ENCODE data around the gene PCDH15. TPM values are rescaled to one million over a fixed set of nuclear protein-coding genes. Genes with fewer than 3 reads are reported as not detected.

PCDH15 gene
- total RNA-seq, 1 donor from 2014 or later: 2.1 TPM

GRCh38 chr10:54368984-54369383, 432.0 kb downstream of the PCDH15 start:
- Histone ChIP-seq H3K4me3 (no peak overlapping the region), H3K27ac (no peak overlapping the region), H3K27me3 (ENCODE audit: low read depth) (no peaks in the 10 kb centered on the region), H3K36me3 (no peaks in the 10 kb centered on the region), H3K9me3 (no peaks in the 10 kb centered on the region), H3K4me1 (no peaks in the 10 kb centered on the region)
- TF ChIP-seq CTCF (IDR thresholded peaks at IDR 0.05): no peak
- intact Hi-C loops (cut with DNase I): no loop called here
- DNase-seq (no peak), ATAC-seq (no peak)

- intact Hi-C loops (cut with DNase I): no loop called here
- Histone ChIP-seq H3K36me3 (no peaks in the 10 kb centered on the region), H3K4me1 (no peaks in the 10 kb centered on the region), H3K9me3 (no peaks in the 10 kb centered on the region), H3K4me3 (no peak overlapping the region), H3K27me3 (ENCODE audit: low read depth) (no peaks in the 10 kb centered on the region), H3K27ac (no peak overlapping the region)
- no peak for ATAC-seq
- no peak for DNase-seq
- no peak for TF ChIP-seq CTCF (IDR thresholded peaks at IDR 0.05)
Measured at GRCh38 chr10:54363390-54363789, 437.6 kb downstream of the PCDH15 start.

GRCh38 chr10:54342058-54342457, 459.0 kb downstream of the PCDH15 start:
- Histone ChIP-seq H3K4me1 (no peaks in the 10 kb centered on the region), H3K4me3 (no peak overlapping the region), H3K36me3 (no peaks in the 10 kb centered on the region), H3K9me3 (peaks cover 4% of the 10 kb centered on the region), H3K27ac (no peak overlapping the region), H3K27me3 (ENCODE audit: low read depth) (no peaks in the 10 kb centered on the region)
- DNase-seq (no peak), ATAC-seq (no peak)
- intact Hi-C loops (cut with DNase I): no loop called here
- no peak for TF ChIP-seq CTCF (IDR thresholded peaks at IDR 0.05)

GRCh38 chr10:54335296-54335695, 465.7 kb downstream of the PCDH15 start:
- intact Hi-C loops (cut with DNase I): no loop called here
- Histone ChIP-seq H3K27me3 (ENCODE audit: low read depth) (no peaks in the 10 kb centered on the region), H3K4me3 (no peak overlapping the region), H3K36me3 (no peaks in the 10 kb centered on the region), H3K9me3 (no peaks in the 10 kb centered on the region), H3K4me1 (no peaks in the 10 kb centered on the region), H3K27ac (no peak overlapping the region)
- TF ChIP-seq CTCF (IDR thresholded peaks at IDR 0.05): no peak
- DNase-seq: no peak
- no peak for ATAC-seq

- H3K4me3 ChIP-seq: no peak overlapping the region
- intact Hi-C loops (cut with DNase I): no loop called here
- DNase-seq (no peak), ATAC-seq (no peak)
- TF ChIP-seq CTCF (IDR thresholded peaks at IDR 0.05): no peak
- H3K9me3 ChIP-seq: no peaks in the 10 kb centered on the region
- no peaks in the 10 kb centered on the region for H3K27me3 ChIP-seq (ENCODE audit: low read depth)
- H3K4me1 ChIP-seq: no peaks in the 10 kb centered on the region
- no peaks in the 10 kb centered on the region for H3K36me3 ChIP-seq
- no peak overlapping the region for H3K27ac ChIP-seq
Measured at GRCh38 chr10:54319341-54319740, 481.7 kb downstream of the PCDH15 start.

GRCh38 chr10:54318470-54318869, 482.6 kb downstream of the PCDH15 start:
- H3K27me3 ChIP-seq (ENCODE audit: low read depth): no peaks in the 10 kb centered on the region
- no peak overlapping the region for H3K4me3 ChIP-seq
- no peak for ATAC-seq
- H3K9me3 ChIP-seq: no peaks in the 10 kb centered on the region
- no peaks in the 10 kb centered on the region for H3K4me1 ChIP-seq
- TF ChIP-seq CTCF (IDR thresholded peaks at IDR 0.05): no peak
- H3K27ac ChIP-seq: no peak overlapping the region
- intact Hi-C loops (cut with DNase I): no loop called here
- DNase-seq: no peak
- no peaks in the 10 kb centered on the region for H3K36me3 ChIP-seq
